SH-SY5Y (cell line): ENCODE results near the gene AGAP1.

Experiments
- GATA2 ChIP-seq: IDR thresholded peaks from 2 replicates; pipeline ENCODE4 v1.6.1; 2011; ENCODE audit warnings: mild to moderate bottlenecking, low read depth, low read length
- GATA3 ChIP-seq: IDR thresholded peaks from 2 replicates; pipeline ENCODE4 v1.6.1; 2011; ENCODE audit warnings: low read depth, mild to moderate bottlenecking, low read length, moderate library complexity

DNA sequence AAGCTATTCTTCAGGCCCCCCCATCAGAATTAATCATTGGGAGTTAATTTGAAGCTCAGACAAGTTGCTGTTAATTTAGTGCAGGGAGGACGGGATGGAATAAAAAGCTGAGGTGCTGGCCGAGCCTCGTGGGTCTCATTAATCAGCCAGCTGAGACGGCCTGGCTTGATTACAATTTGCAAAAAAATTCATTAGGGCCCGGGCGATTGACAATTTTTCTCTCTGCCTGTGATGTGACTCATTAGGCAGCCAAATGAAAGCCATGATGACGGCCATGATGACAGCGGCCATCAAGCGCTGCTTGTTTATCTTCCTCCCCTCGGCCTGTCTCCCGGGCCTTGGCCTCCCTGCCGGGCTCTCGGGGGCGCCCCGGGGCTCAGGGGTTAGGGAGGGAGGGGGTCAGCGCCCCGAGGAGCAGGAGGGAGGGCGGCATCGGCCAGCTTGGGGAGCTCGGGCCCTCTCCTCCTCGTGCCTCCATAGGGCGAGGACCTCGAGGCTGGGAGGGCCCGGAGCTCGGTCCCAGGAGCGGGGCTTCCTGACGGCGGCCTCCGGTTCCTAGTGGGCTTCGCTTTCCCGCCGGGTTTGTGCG lies 669.1 kb downstream of the AGAP1 start:
- TF ChIP-seq GATA2: no peak
- no peak for TF ChIP-seq GATA3
